ES-I3 (cell line): Measurements from ENCODE around the gene NEU3.
A peak's percentile ranks its signal among the peaks of the same experiment; 100 is the strongest.

ENCODE experiments used
- H3K36me3 ChIP-seq: 2 replicates; pipeline ENCODE4 v1.6.1; 2013; ENCODE audit warnings: mild to moderate bottlenecking, low read length, control low read depth, moderate library complexity; ENCODE audit not compliant: insufficient read depth
- H3K4me1 ChIP-seq: 2 replicates; pipeline ENCODE4 v1.6.1; 2013; ENCODE audit warnings: mild to moderate bottlenecking, control low read depth, low read length; ENCODE audit not compliant: insufficient read depth
- H3K9ac ChIP-seq: 2 replicates; pipeline ENCODE4 v1.6.1; 2013; ENCODE audit warnings: low read depth, mild to moderate bottlenecking, low read length, moderate library complexity
- H3K9me3 ChIP-seq: 2 replicates; pipeline ENCODE4 v1.6.1; 2013; ENCODE audit warnings: mild to moderate bottlenecking, low read length, moderate library complexity; ENCODE audit not compliant: control insufficient read depth, insufficient read depth

The NEU3 gene

GRCh38 chr11:74988541-74989259 is at the start of gene NEU3:
NEU3 (plus strand) TSS chr11:74988933; CDS start chr11:74989061, 128 bp downstream.
- H3K36me3 ChIP-seq, result no peaks in the 10 kb centered on the region
- H3K4me1 ChIP-seq, result peaks cover 4% of the 10 kb centered on the region; the same call in 1 of the 2 replicates

GRCh38 chr11:74941492-74941891 is 47.2 kb upstream of the NEU3 start:
- no peaks in the 10 kb centered on the region for H3K4me1 ChIP-seq
- no peaks in the 10 kb centered on the region for H3K36me3 ChIP-seq
- H3K9ac ChIP-seq, result no peak overlapping the region
- H3K9me3 ChIP-seq, result no peaks in the 10 kb centered on the region

More at GRCh38 chr11:74988541-74989259, at the start of gene NEU3:
- no peaks in the 10 kb centered on the region for H3K9me3 ChIP-seq
- H3K9ac ChIP-seq, result peak within 1 kb of the TSS; percentile 73

DNA sequence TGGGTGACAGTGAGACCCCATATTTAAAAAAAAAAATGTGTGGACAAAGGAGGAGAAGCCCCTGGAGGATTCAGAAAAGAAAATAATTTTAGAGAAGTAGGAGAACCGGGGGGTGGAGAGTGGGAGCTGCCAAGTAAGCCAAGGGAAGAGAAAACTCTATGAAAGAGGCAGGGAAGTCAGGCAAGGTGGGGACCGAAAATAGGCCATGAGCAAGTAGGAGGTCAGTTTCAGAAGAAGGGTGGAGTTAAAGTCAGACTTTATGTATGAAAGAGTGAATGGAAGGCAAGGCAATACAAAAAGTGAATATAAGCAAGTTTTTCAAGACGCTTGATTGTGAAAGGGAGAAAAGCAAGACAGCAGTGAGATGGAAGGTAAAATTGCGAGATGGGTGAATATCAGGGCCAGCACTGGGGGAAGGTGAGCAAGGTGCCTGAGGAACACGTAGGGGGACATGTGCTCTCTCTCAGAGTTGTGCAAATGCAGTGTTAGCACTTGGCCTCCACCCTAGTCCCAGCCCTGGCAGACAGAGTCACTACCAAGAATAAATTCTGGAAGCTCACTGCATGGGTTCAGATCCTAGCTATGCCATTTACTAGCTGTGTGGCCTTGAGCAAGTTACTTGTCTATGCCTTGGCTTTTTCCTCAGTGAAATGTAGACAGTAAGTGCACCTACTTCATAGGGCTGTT is 46.5 kb upstream of the NEU3 start:
- Histone ChIP-seq H3K9me3 (no peaks in the 10 kb centered on the region), H3K9ac (no peak overlapping the region), H3K36me3 (no peaks in the 10 kb centered on the region), H3K4me1 (no peaks in the 10 kb centered on the region)

GRCh38 chr11:74948546-74948897 is 40.2 kb upstream of the NEU3 start:
- H3K36me3 ChIP-seq, result no peaks in the 10 kb centered on the region
- no peaks in the 10 kb centered on the region for H3K4me1 ChIP-seq
- no peaks in the 10 kb centered on the region for H3K9me3 ChIP-seq
- H3K9ac ChIP-seq, result peak overlapping the region; percentile 84; the same call in 1 of the 2 replicates

DNA sequence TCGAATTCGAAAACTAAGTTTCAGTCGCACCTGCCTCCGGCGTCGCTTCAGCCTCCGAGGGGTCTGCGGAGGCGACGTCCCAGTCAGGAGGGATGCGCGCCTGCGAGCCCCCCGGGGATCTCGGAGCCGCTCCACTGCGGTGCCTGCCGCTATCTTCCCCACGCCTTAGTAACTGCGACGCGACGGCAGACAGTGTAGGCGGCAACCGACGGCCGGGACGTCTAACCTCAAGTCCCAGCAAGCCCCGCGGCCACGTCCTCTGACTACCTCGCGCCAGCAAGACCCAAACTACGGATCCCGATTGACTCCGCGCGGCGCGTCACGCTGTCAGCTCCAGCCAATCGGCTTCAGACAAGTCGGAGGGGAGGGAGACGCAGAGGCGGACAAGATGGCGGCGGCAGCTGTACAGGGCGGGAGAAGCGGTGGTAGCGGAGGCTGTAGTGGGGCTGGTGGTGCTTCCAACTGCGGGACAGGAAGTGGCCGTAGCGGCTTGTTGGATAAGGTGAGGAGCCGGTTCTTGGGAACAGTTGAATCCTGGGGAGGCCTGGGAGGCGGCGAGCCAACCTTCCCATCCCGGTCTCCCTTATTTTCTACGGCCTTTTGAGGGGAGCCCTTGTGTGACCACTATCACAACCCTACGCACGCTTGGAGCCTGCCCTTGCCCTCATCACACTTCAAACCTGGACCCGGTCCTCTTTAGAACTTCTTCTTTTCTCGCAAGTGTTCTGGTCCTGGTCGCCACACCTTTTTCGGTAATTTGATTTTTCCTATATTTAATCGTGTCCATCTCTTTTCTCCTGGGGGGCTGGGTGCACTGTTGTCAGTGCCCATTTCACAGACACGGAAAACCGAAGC is 39.6 kb upstream of the NEU3 start, which contains the start of the genes SPCS2 and XRRA1:
SPCS2 (plus strand) TSS at position 369 of the 855 bp plus-strand sequence; CDS start at position 389, 20 bp downstream.
XRRA1 (minus strand) TSS at position 194 of the 855 bp plus-strand sequence. CDS start 8,213 bp downstream, outside the sequence.
- H3K9ac ChIP-seq, result peak within 1 kb of the TSS; percentile 84
- H3K36me3 ChIP-seq, result no peaks in the 10 kb centered on the region
- no peaks in the 10 kb centered on the region for H3K4me1 ChIP-seq
- H3K9me3 ChIP-seq, result no peaks in the 10 kb centered on the region

DNA sequence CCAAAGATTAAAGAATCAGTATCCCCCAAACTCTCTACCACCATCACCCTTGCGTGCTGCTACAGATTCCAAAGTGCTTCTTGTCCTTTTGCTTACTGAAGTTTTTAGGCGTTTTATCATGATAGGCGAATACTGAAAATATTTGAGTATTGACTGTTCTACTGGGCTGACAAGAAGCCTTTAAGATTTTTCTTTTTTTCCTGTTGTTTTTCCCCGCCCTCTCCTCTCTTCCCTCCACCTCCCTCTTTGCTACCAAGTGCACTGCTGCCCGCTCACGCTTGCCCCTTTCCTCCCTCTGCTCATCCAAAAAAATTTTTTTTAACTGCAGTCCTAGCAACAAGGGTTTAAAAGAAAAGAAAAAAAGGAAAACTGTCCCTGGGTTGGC is 39.0 kb upstream of the NEU3 start:
- Histone ChIP-seq H3K36me3 (no peaks in the 10 kb centered on the region), H3K9ac (peak overlapping the region; percentile 84), H3K4me1 (no peaks in the 10 kb centered on the region), H3K9me3 (no peaks in the 10 kb centered on the region)

GRCh38 chr11:74950374-74950969 is 38.3 kb upstream of the NEU3 start:
- no peaks in the 10 kb centered on the region for H3K36me3 ChIP-seq

DNA sequence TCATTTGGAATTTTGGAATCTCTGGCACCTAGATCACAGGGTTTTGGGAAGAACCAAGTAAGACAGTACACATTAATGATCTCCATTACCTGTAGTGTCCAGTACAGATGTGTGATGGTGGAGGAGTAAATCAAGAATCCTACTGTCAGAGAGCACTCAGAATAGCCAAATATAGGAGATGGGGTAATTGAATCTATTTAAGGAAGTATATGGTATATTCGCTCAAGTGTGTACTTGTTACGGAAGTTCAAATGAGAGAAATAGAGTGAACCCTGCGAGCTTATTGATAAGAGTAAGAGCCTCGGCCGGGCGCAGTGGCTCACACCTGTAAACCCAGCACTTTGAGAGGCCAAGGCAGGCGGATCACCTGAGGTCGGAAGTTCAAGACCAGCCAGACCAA is 37.5 kb upstream of the NEU3 start:
- Histone ChIP-seq H3K4me1 (no peaks in the 10 kb centered on the region), H3K9me3 (no peaks in the 10 kb centered on the region), H3K9ac (no peak overlapping the region), H3K36me3 (no peaks in the 10 kb centered on the region)

More at GRCh38 chr11:74950374-74950969, 38.3 kb upstream of the NEU3 start:
- Histone ChIP-seq H3K4me1 (no peaks in the 10 kb centered on the region), H3K9ac (peak overlapping the region; percentile 84; the same call in 1 of the 2 replicates), H3K9me3 (no peaks in the 10 kb centered on the region)

- H3K4me1 ChIP-seq, result no peaks in the 10 kb centered on the region
- H3K36me3 ChIP-seq, result no peaks in the 10 kb centered on the region
- no peak overlapping the region for H3K9ac ChIP-seq
- H3K9me3 ChIP-seq, result no peaks in the 10 kb centered on the region
Measured at GRCh38 chr11:74952752-74953151, 36.0 kb upstream of the NEU3 start.

DNA sequence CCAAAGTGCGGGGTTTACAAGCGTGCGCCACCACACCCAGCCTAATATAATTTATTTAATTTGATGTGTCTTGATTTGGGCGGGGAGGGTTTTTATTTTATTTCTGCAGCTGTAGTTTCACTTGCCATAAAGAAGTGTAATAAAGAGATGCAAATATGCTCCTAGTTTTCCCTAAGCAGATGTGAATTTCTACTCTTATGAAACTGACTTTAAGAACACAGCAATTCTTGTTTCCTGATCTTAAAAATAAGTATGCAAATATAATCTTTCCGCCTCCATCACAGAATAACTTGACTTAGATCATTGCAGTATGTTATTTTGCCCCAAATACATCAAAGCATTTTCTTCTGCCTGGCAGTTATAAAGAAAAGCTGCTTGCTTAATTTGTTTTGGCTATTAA is 35.3 kb upstream of the NEU3 start:
- no peaks in the 10 kb centered on the region for H3K36me3 ChIP-seq
- no peaks in the 10 kb centered on the region for H3K4me1 ChIP-seq

GRCh38 chr11:74954199-74954598 is 34.5 kb upstream of the NEU3 start:
- no peaks in the 10 kb centered on the region for H3K9me3 ChIP-seq
- H3K36me3 ChIP-seq, result no peaks in the 10 kb centered on the region
- H3K4me1 ChIP-seq, result no peaks in the 10 kb centered on the region
- no peak overlapping the region for H3K9ac ChIP-seq

More for the DNA sequence above, 35.3 kb upstream of the NEU3 start:
- no peaks in the 10 kb centered on the region for H3K9me3 ChIP-seq
- no peak overlapping the region for H3K9ac ChIP-seq

- H3K9ac ChIP-seq, result no peak overlapping the region
- no peaks in the 10 kb centered on the region for H3K9me3 ChIP-seq
- 0 out of 2 replicates have a peak, but pooled peaks cover 3% of the 10 kb centered on the region for H3K4me1 ChIP-seq
- H3K36me3 ChIP-seq, result no peaks in the 10 kb centered on the region
Measured at GRCh38 chr11:74956397-74957015, 32.2 kb upstream of the NEU3 start.

DNA sequence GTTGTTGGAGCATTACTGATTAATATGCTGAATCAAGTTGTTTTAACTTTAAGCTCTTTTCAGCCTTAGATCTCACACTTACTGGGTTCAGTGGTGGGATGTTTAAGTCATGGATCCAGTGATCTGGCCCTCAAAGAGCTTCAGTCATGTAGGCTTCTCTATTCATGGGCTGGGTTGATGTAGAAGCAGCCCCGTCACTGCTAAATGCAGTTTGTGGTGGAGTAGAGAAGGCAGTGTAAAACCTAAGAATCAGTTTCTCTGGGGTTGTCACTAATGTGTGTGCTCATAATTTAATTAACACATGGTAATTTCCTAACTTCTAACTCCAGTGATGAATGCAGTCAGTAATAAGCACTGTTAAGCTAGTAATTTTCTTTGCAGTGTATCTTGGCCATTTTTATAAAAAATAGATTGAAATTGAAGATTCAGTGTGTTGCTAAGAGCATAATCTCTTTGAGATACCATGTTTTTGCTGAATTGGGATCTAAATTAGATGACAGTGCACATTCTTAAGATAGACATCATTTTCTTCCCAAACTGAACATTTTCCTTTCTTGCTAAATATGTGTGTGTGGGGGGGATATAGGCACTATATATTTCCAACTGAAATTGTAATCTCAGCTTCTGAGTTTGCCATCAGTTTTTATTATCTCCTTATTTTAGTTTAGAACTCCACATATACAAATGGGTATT is 30.6 kb upstream of the NEU3 start:
- Histone ChIP-seq H3K4me1 (0 out of 2 replicates have a peak, but pooled peaks cover 3% of the 10 kb centered on the region), H3K9ac (no peak overlapping the region), H3K36me3 (no peaks in the 10 kb centered on the region), H3K9me3 (no peaks in the 10 kb centered on the region)
